ENCODE measurements around the gene FAHD2A.
"Not testable (repeated sequence)": the region's sequence is repeated elsewhere in the genome, so short reads cannot be mapped to it uniquely, and the experiment has no call there.

FAHD2A gene

GRCh38 chr2:95427196-95427867 lies 24.8 kb downstream of the FAHD2A start:
- H3K9me2 ChIP-seq (replicated peaks; ENCODE audit: insufficient read depth, low read length); H3F3A ChIP-seq (ENCODE audit: insufficient read depth); H3K4me2 ChIP-seq (ENCODE audit: low read depth, low read length, poor library complexity, severe bottlenecking); H3K27ac ChIP-seq (ENCODE audit: low read depth, low read length); H3K79me2 ChIP-seq (ENCODE audit: insufficient read depth, low read length); H2AFZ ChIP-seq (ENCODE audit: low read depth, low read length, severe bottlenecking); H3K27me3 ChIP-seq (ENCODE audit: low read length); H4K20me1 ChIP-seq (ENCODE audit: low read depth, low read length); H3K36me3 ChIP-seq (ENCODE audit: low read length); H3K9me3 ChIP-seq (ENCODE audit: insufficient read depth, low read length); H3K9ac ChIP-seq (ENCODE audit: low read length); H3K4me3 ChIP-seq (ENCODE audit: insufficient read depth, low read length, poor library complexity, severe bottlenecking): not testable (repeated sequence)

GRCh38 chr2:95429748-95430467 lies 27.4 kb downstream of the FAHD2A start:
- H4K20me1 ChIP-seq (ENCODE audit: low read depth, low read length); H3K9me3 ChIP-seq (ENCODE audit: insufficient read depth, low read length); H3K9me2 ChIP-seq (replicated peaks; ENCODE audit: insufficient read depth, low read length); H3K79me2 ChIP-seq (ENCODE audit: insufficient read depth, low read length); H3K27ac ChIP-seq (ENCODE audit: low read depth, low read length); H3F3A ChIP-seq (ENCODE audit: insufficient read depth); H3K36me3 ChIP-seq (ENCODE audit: low read length); H3K27me3 ChIP-seq (ENCODE audit: low read length); H3K4me3 ChIP-seq (ENCODE audit: insufficient read depth, low read length, poor library complexity, severe bottlenecking); H3K9ac ChIP-seq (ENCODE audit: low read length); H3K4me2 ChIP-seq (ENCODE audit: low read depth, low read length, poor library complexity, severe bottlenecking); H2AFZ ChIP-seq (ENCODE audit: low read depth, low read length, severe bottlenecking): not testable (repeated sequence)

- not testable (repeated sequence) for H3K27ac ChIP-seq (ENCODE audit: low read depth, low read length); H3F3A ChIP-seq (ENCODE audit: insufficient read depth); H3K4me3 ChIP-seq (ENCODE audit: insufficient read depth, low read length, poor library complexity, severe bottlenecking); H3K27me3 ChIP-seq (ENCODE audit: low read length); H3K9me2 ChIP-seq (replicated peaks; ENCODE audit: insufficient read depth, low read length); H3K4me2 ChIP-seq (ENCODE audit: low read depth, low read length, poor library complexity, severe bottlenecking); H4K20me1 ChIP-seq (ENCODE audit: low read depth, low read length); H3K36me3 ChIP-seq (ENCODE audit: low read length); H3K9ac ChIP-seq (ENCODE audit: low read length); H3K9me3 ChIP-seq (ENCODE audit: insufficient read depth, low read length); H3K79me2 ChIP-seq (ENCODE audit: insufficient read depth, low read length); H2AFZ ChIP-seq (ENCODE audit: low read depth, low read length, severe bottlenecking)
Measured at GRCh38 chr2:95433373-95433772, 30.9 kb downstream of the FAHD2A start.

- H3K4me2 ChIP-seq (ENCODE audit: low read depth, low read length, poor library complexity, severe bottlenecking); H3K27ac ChIP-seq (ENCODE audit: low read depth, low read length); H3K4me3 ChIP-seq (ENCODE audit: insufficient read depth, low read length, poor library complexity, severe bottlenecking); H4K20me1 ChIP-seq (ENCODE audit: low read depth, low read length); H3F3A ChIP-seq (ENCODE audit: insufficient read depth); H3K36me3 ChIP-seq (ENCODE audit: low read length); H3K9me2 ChIP-seq (replicated peaks; ENCODE audit: insufficient read depth, low read length); H3K27me3 ChIP-seq (ENCODE audit: low read length); H3K9me3 ChIP-seq (ENCODE audit: insufficient read depth, low read length); H3K9ac ChIP-seq (ENCODE audit: low read length); H3K79me2 ChIP-seq (ENCODE audit: insufficient read depth, low read length); H2AFZ ChIP-seq (ENCODE audit: low read depth, low read length, severe bottlenecking): not testable (repeated sequence)
Measured at GRCh38 chr2:95433973-95434372, 31.5 kb downstream of the FAHD2A start.

GRCh38 chr2:95434507-95435076 lies 32.1 kb downstream of the FAHD2A start:
- H3K4me3 ChIP-seq (ENCODE audit: insufficient read depth, low read length, poor library complexity, severe bottlenecking); H3K36me3 ChIP-seq (ENCODE audit: low read length); H3K4me2 ChIP-seq (ENCODE audit: low read depth, low read length, poor library complexity, severe bottlenecking); H3F3A ChIP-seq (ENCODE audit: insufficient read depth); H4K20me1 ChIP-seq (ENCODE audit: low read depth, low read length); H3K27ac ChIP-seq (ENCODE audit: low read depth, low read length); H3K79me2 ChIP-seq (ENCODE audit: insufficient read depth, low read length); H3K9ac ChIP-seq (ENCODE audit: low read length); H3K9me3 ChIP-seq (ENCODE audit: insufficient read depth, low read length); H3K27me3 ChIP-seq (ENCODE audit: low read length); H2AFZ ChIP-seq (ENCODE audit: low read depth, low read length, severe bottlenecking); H3K9me2 ChIP-seq (replicated peaks; ENCODE audit: insufficient read depth, low read length): not testable (repeated sequence)

GRCh38 chr2:95435162-95435871 lies 32.8 kb downstream of the FAHD2A start:
- H2AFZ ChIP-seq (ENCODE audit: low read depth, low read length, severe bottlenecking); H3K27me3 ChIP-seq (ENCODE audit: low read length); H3K9me3 ChIP-seq (ENCODE audit: insufficient read depth, low read length); H3F3A ChIP-seq (ENCODE audit: insufficient read depth); H3K79me2 ChIP-seq (ENCODE audit: insufficient read depth, low read length); H3K27ac ChIP-seq (ENCODE audit: low read depth, low read length); H4K20me1 ChIP-seq (ENCODE audit: low read depth, low read length); H3K36me3 ChIP-seq (ENCODE audit: low read length); H3K9me2 ChIP-seq (replicated peaks; ENCODE audit: insufficient read depth, low read length); H3K4me3 ChIP-seq (ENCODE audit: insufficient read depth, low read length, poor library complexity, severe bottlenecking); H3K4me2 ChIP-seq (ENCODE audit: low read depth, low read length, poor library complexity, severe bottlenecking); H3K9ac ChIP-seq (ENCODE audit: low read length): not testable (repeated sequence)

- not testable (repeated sequence) for H4K20me1 ChIP-seq (ENCODE audit: low read depth, low read length); H3K36me3 ChIP-seq (ENCODE audit: low read length); H2AFZ ChIP-seq (ENCODE audit: low read depth, low read length, severe bottlenecking); H3K4me3 ChIP-seq (ENCODE audit: insufficient read depth, low read length, poor library complexity, severe bottlenecking); H3K9ac ChIP-seq (ENCODE audit: low read length); H3K27me3 ChIP-seq (ENCODE audit: low read length); H3F3A ChIP-seq (ENCODE audit: insufficient read depth); H3K9me3 ChIP-seq (ENCODE audit: insufficient read depth, low read length); H3K9me2 ChIP-seq (replicated peaks; ENCODE audit: insufficient read depth, low read length); H3K4me2 ChIP-seq (ENCODE audit: low read depth, low read length, poor library complexity, severe bottlenecking); H3K79me2 ChIP-seq (ENCODE audit: insufficient read depth, low read length); H3K27ac ChIP-seq (ENCODE audit: low read depth, low read length)
Measured at GRCh38 chr2:95435872-95436209, 33.3 kb downstream of the FAHD2A start.
